Left lobe of liver (tissue), 2 donors: Measurements from ENCODE around the gene KIAA1755. TPM values are rescaled to one million over a fixed set of nuclear protein-coding genes. Genes with fewer than 3 reads are reported as not detected.

Source experiments
- ATAC-seq: fragments of 200-7000 bp; cut with Tn5 transposase; one replicate; pipeline ENCODE4 v1.9.1; 2020; ENCODE audit warnings: mild to moderate bottlenecking, moderate library complexity
- DNase-seq: peaks from one replicate; pipeline ENCODE4 v3.0.0-alpha.2; 2020; ENCODE audit warnings: low spot score
- total RNA-seq: library from RNA; stranded (reverse); gene quantifications from one replicate; pipeline ENCODE4 v1.2.1, GENCODE V29; 2021
- donor health status: DM: no; HTN: no; CAD: no; lungs with moderate emphysema.
- donor health status: DM: no; HTN: yes; CAD: no.

Gene KIAA1755, protein sequence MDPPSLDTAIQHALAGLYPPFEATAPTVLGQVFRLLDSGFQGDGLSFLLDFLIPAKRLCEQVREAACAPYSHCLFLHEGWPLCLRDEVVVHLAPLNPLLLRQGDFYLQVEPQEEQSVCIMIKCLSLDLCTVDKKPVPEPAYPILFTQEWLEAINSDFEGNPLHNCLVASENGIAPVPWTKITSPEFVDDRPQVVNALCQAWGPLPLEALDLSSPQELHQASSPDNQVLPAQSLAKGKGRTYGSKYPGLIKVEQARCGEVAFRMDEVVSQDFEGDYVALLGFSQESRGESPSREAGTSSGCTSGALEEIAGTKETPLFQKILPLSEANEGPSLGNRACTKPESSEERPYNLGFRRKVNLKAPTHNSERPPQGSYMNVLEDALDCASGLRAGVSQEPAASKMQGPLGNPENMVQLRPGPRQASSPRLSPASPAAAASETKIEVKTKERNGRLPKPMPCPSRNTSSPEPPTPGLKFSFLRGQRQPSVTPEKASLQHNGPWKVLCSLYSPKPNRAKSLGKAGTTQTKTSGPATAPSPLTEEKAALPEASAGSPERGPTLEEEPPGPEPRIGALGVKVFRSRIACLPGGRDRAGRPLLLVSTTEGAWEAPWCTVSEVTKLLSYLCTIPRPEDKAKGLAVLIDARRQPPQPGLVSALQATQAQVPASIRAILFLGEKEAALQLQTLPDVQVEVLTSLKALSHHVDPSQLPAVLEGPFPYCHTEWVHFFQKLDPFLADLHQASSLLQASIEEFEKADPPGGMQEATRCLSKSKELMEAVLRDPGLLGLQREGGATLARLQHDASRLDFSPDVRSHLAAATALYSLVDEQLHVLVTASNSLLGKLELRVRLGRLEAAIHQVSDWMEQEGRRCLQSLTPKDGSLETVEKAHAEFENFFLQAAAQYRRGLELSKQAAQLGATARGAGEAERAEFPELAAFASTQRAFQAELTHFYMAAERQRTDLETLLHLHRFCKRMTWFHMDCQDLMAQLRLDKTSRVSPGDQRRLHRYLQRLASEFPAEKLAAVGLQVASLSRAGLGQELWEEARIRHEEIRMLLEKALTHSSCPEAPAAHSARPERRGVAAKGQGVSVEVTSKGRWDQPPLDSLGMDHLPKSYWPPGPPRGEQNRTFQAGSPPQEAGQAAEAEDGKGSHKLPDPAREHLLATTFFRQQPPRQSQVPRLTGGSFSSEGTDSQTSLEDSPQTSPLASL
- 2.7 TPM for total RNA-seq

DNA sequence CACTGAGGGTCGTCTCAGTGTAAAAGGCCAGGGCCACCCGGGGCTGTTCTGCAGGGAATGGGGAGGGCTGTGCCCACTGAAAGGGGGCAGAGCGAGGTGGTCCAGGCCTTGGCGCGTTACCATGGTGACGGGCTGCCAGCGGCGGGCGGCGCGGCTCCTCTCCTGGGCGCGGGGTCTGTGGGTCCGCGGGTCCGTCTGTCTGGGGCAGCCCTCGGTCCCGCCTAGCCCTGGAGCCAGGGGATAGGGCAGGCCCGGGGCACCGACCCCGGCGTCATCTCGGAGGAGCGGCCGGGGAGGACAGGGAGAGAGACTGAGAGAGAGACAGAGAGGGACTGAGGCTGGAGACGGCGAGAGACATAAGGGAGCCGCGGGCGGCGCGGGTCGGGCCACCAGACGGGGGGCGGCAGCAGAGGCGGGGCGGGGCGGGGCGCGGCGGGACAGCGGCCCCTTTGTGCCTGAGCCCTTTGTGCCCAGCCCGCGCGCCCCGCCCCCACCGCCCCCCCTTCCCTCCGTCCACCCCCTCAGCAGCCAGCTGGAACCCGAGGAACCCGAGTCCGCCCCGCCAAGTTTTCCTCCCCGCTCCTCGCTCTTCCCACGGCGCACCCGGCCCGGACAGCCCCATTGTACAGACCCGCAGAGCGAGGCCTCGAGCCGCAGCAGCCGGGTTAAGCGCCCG, at the start of gene KIAA1755:
KIAA1755 (minus strand) TSS at position 358 of the 676 bp plus-strand sequence; CDS start at position 123, 235 bp downstream.
- ATAC-seq (peak; percentile 58), DNase-seq (no peak)

- no peak for DNase-seq
Observed at GRCh38 chr20:38308447-38308846, 47.9 kb upstream of the KIAA1755 start.

GRCh38 chr20:38308047-38308438, 47.5 kb upstream of the KIAA1755 start:
- no peak for DNase-seq

More at GRCh38 chr20:38308447-38308846, 47.9 kb upstream of the KIAA1755 start:
- ATAC-seq: no peak

DNA sequence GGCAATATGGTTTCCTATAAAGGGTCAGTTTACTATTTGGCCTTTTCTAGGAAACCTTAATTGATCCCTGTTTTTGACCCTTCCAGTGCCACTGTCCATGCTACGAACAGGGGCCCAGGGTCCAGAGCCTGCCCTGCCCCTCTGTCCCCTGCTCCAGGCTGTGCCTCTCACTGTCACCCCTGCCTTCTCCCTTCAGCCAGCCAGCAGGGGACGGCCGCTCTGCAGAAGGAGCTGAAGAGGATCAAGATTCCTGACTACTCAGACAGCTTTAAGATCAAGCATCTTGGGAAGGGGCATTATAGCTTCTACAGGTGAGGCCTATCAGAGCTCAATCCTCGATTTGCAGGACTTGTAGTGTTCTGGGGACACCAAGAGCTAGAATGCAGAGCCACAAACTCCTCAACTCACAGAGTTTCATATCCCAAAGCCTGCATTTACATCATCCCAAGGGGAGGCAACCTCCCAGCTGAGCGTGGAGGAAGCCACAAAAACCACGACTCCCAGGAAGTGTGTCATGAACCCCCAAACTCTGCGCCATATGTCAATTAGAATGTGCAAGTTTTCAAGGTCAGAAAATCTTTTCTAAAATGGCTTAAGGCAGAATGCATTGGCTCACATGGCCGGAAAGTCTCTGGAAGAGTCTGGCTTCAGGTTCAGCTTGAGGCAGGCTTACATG, 47.0 kb upstream of the KIAA1755 start:
- DNase-seq: no peak
- ATAC-seq: no peak

More at GRCh38 chr20:38308047-38308438, 47.5 kb upstream of the KIAA1755 start:
- no peak for ATAC-seq

DNA sequence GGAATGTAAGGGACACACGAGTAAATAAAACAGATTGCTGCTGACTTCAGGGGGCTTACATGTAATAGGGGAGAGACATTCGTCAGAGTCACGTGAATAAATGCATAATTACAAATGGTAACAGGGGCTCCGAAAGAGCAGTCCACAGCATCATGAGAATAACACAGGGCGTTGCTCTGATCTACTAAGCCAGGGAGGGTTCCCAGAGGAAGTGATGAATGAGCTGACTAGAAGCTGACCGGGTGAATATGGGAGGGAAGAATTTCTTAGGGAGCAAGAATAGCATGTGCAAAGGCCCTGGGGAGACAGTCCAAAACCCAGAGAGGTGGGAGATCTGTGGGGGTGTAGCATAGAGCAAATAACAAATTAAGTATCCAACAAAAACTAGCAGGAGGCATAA, 45.8 kb upstream of the KIAA1755 start:
- no peak for ATAC-seq
- DNase-seq: no peak

- DNase-seq (no peak), ATAC-seq (no peak)
Observed at GRCh38 chr20:38305541-38305940, 45.0 kb upstream of the KIAA1755 start.

GRCh38 chr20:38304845-38305447, 44.4 kb upstream of the KIAA1755 start:
- ATAC-seq (peak; percentile 96), DNase-seq (peak; percentile 79)

DNA sequence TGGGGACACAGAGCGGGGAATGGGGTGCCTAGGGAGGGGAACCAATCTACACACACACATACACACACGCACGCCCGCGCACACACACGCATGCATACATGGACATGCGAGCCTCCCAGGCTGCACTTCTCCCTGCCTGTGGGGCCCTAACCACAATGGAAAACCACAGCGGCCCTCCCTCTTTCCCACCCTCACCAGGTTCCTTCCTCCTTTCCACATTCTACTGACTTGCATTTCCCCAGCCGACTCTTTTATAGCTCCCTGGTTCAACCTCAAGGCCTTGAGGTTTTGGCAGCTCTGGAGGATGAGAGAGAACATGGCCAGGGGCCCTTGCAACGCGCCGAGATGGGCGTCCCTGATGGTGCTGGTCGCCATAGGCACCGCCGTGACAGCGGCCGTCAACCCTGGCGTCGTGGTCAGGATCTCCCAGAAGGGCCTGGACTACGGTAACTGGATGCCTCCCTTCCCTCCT, 43.4 kb upstream of the KIAA1755 start, which contains the start of gene BPI:
BPI (plus strand) TSS at position 249 of the 472 bp plus-strand sequence; CDS start at position 317, 68 bp downstream.
- no peak for ATAC-seq
- DNase-seq: no peak

- DNase-seq: no peak
Observed at GRCh38 chr20:38302786-38303185, 42.3 kb upstream of the KIAA1755 start.

GRCh38 chr20:38301309-38301708, 40.8 kb upstream of the KIAA1755 start:
- ATAC-seq (no peak), DNase-seq (no peak)

More at GRCh38 chr20:38302786-38303185, 42.3 kb upstream of the KIAA1755 start:
- ATAC-seq: no peak

GRCh38 chr20:38300438-38300837, 39.9 kb upstream of the KIAA1755 start:
- DNase-seq (no peak), ATAC-seq (no peak)

GRCh38 chr20:38299963-38300362, 39.4 kb upstream of the KIAA1755 start:
- DNase-seq (no peak), ATAC-seq (no peak)

GRCh38 chr20:38298768-38299288, 38.3 kb upstream of the KIAA1755 start:
- peak; percentile 85 for ATAC-seq
- DNase-seq: peak; percentile 89

GRCh38 chr20:38297916-38298674, 37.6 kb upstream of the KIAA1755 start:
- no peak for DNase-seq

GRCh38 chr20:38296433-38296832, 35.9 kb upstream of the KIAA1755 start:
- DNase-seq (no peak), ATAC-seq (no peak)

More at GRCh38 chr20:38297916-38298674, 37.6 kb upstream of the KIAA1755 start:
- no peak for ATAC-seq

- ATAC-seq: no peak
- no peak for DNase-seq
Observed at GRCh38 chr20:38295811-38296210, 35.3 kb upstream of the KIAA1755 start.

- ATAC-seq (no peak), DNase-seq (no peak)
Observed at GRCh38 chr20:38294076-38294591, 33.6 kb upstream of the KIAA1755 start.
